HG03432 (cell line): ENCODE results near the gene PRRC1.

Experiments
- ATAC-seq: cut with Tn5 transposase; IDR thresholded peaks from one replicate; pipeline ENCODE4 v1.9.1; 2021; ENCODE audit warnings: mild to moderate bottlenecking, moderate library complexity; ENCODE audit not compliant: unreplicated experiment

Gene PRRC1

GRCh38 chr5:127602481-127602880 lies 85.0 kb downstream of the PRRC1 start:
- no peak for ATAC-seq

- ATAC-seq = no peak
Measured at GRCh38 chr5:127602896-127603844, 85.7 kb downstream of the PRRC1 start.
